GM23338 (cell line): ENCODE data around the gene SERPINB12. TPM values are rescaled to one million over a fixed set of nuclear protein-coding genes. Genes with fewer than 3 reads are reported as not detected.

Experiments
- ATAC-seq: fragments of 200-7000 bp; cut with Tn5 transposase; 3 replicates; pipeline ENCODE4 v1.9.1; 2020
- DNase-seq: peaks from one replicate; pipeline ENCODE4 v3.0.0-alpha.2; 2015; ENCODE audit warnings: low spot score
- H2AFZ ChIP-seq: fragments of 200-600 bp; sonication (generic); 2 replicates; pipeline ENCODE4 v1.8.0; 2016; ENCODE audit warnings: antibody characterized with exemption, mild to moderate bottlenecking, moderate library complexity
- H3F3A ChIP-seq: fragments of 200-600 bp; sonication (generic); replicated peaks from 2 replicates; pipeline ENCODE4 v1.8.0; 2017; ENCODE audit warnings: antibody characterized with exemption, mixed run types, low read depth
- H3K27ac ChIP-seq: fragments of 200-600 bp; sonication (generic); 2 replicates; pipeline ENCODE4 v1.6.1; 2016; ENCODE audit warnings: low read depth
- H3K27me3 ChIP-seq: fragments of 200-600 bp; sonication (generic); 2 replicates; pipeline ENCODE4 v1.8.0; 2016; ENCODE audit warnings: mild to moderate bottlenecking, mixed run types, moderate library complexity; ENCODE audit not compliant: insufficient read depth
- H3K36me3 ChIP-seq: fragments of 200-600 bp; sonication (generic); 2 replicates; pipeline ENCODE4 v1.8.0; 2016; ENCODE audit warnings: mild to moderate bottlenecking; ENCODE audit not compliant: insufficient read depth
- H3K4me1 ChIP-seq: fragments of 200-600 bp; sonication (generic); 2 replicates; pipeline ENCODE4 v1.8.0; 2016; ENCODE audit warnings: mild to moderate bottlenecking, moderate library complexity; ENCODE audit not compliant: insufficient read depth
- H3K4me2 ChIP-seq: fragments of 200-600 bp; sonication (generic); 2 replicates; pipeline ENCODE4 v1.7.1; 2017; ENCODE audit warnings: mixed run types
- H3K4me3 ChIP-seq: fragments of 200-600 bp; sonication (generic); 2 replicates; pipeline ENCODE4 v1.6.1; 2016; ENCODE audit warnings: mixed run types
- H3K79me2 ChIP-seq: fragments of 200-600 bp; sonication (generic); replicated peaks from 2 replicates; pipeline ENCODE4 v1.8.0; 2017; ENCODE audit warnings: mild to moderate bottlenecking; ENCODE audit not compliant: insufficient read depth
- H3K9me2 ChIP-seq: fragments of 200-600 bp; sonication (generic); 2 replicates; pipeline ENCODE4 v1.8.0; 2017; ENCODE audit not compliant: insufficient read depth
- H4K20me1 ChIP-seq: fragments of 200-600 bp; sonication (generic); replicated peaks from 2 replicates; pipeline ENCODE4 v1.8.0; 2017; ENCODE audit warnings: mild to moderate bottlenecking; ENCODE audit not compliant: insufficient read depth
- H3K27ac Mint-ChIP-seq: 2 replicates; pipeline ENCODE4 v1.8.0; 2020; ENCODE audit warnings: inconsistent platforms, mild to moderate bottlenecking, moderate library complexity, mixed read lengths
- H3K27me3 Mint-ChIP-seq: 3 replicates; pipeline ENCODE4 v1.8.0; 2022; ENCODE audit warnings: low read depth, mild to moderate bottlenecking, moderate library complexity, mixed read lengths, inconsistent platforms; ENCODE audit not compliant: insufficient read depth, poor library complexity
- H3K36me3 Mint-ChIP-seq: 3 replicates; pipeline ENCODE4 v1.8.0; 2021; ENCODE audit warnings: low read depth, mild to moderate bottlenecking, inconsistent platforms, moderate library complexity, mixed read lengths
- H3K4me1 Mint-ChIP-seq: 3 replicates; pipeline ENCODE4 v1.8.0; 2020; ENCODE audit warnings: mild to moderate bottlenecking, inconsistent platforms, mixed read lengths
- H3K4me3 Mint-ChIP-seq: 3 replicates; pipeline ENCODE4 v1.8.0; 2021; ENCODE audit warnings: moderate library complexity, mild to moderate bottlenecking, inconsistent platforms, mixed read lengths
- H3K9me3 Mint-ChIP-seq: 3 replicates; pipeline ENCODE4 v1.8.0; 2020; ENCODE audit warnings: moderate library complexity, mild to moderate bottlenecking, inconsistent platforms, mixed read lengths
- CREB1 ChIP-seq: fragments of 250-450 bp; sonication (Bioruptor Pico); IDR thresholded peaks from 2 replicates; pipeline ENCODE4 v1.5.0; 2020; ENCODE audit warnings: low read depth, mild to moderate bottlenecking, moderate library complexity
- EZH2 ChIP-seq: fragments of 200-600 bp; sonication (generic); IDR thresholded peaks from one replicate; pipeline ENCODE4 v1.8.0; 2017; ENCODE audit warnings: antibody characterized with exemption, mild to moderate bottlenecking, low read depth; ENCODE audit not compliant: unreplicated experiment
- EZH2phosphoT487 ChIP-seq: fragments of 200-600 bp; sonication (generic); IDR thresholded peaks from one replicate; pipeline ENCODE4 v1.8.1; 2018; ENCODE audit warnings: antibody characterized with exemption; ENCODE audit not compliant: unreplicated experiment
- JUNB ChIP-seq: IDR thresholded peaks from one replicate; pipeline ENCODE4 v1.6.1; 2016; ENCODE audit warnings: antibody characterized with exemption; ENCODE audit not compliant: unreplicated experiment
- POLR2AphosphoS5 ChIP-seq: IDR thresholded peaks from 2 replicates; pipeline ENCODE4 v1.6.1; 2016; ENCODE audit warnings: antibody characterized with exemption, low read depth
- STAT1 ChIP-seq: IDR thresholded peaks from one replicate; pipeline ENCODE4 v1.6.1; 2016; ENCODE audit warnings: antibody characterized with exemption; ENCODE audit not compliant: unreplicated experiment
- ZNF114 ChIP-seq: fragments of 250-450 bp; sonication (Bioruptor Pico); IDR thresholded peaks from 2 replicates; pipeline ENCODE4 v1.5.0; 2020; ENCODE audit warnings: mild to moderate bottlenecking, moderate library complexity
- ZNF331 ChIP-seq: fragments of 250-450 bp; sonication (Bioruptor Pico); IDR thresholded peaks from 2 replicates; pipeline ENCODE4 v1.5.0; 2020; ENCODE audit warnings: low read depth, mild to moderate bottlenecking, moderate library complexity
- polyA plus RNA-seq: library from polyadenylated mRNA; unstranded; fragments of >200 nt; fragmentation: Nextera tagmentation; extraction: Ambion mirVana; gene quantifications from 2 replicates; pipeline ENCODE4 v1.2.1, GENCODE V29; 2016
- total RNA-seq: library from RNA; depleted of rRNA; stranded (reverse); fragments of >200 nt; shearing (Covaris generic); gene quantifications from 2 replicates; pipeline ENCODE4 v1.2.3, GENCODE V29; 2014
- TF ChIP-seq, protein P1 (sequence below): fragments of 250-450 bp; sonication (Bioruptor Pico); IDR thresholded peaks from 2 replicates; pipeline ENCODE4 v1.5.0; 2020; ENCODE audit warnings: mild to moderate bottlenecking, moderate library complexity
- TF ChIP-seq, protein P2 (sequence below), 2 experiments: fragments of 200-600 bp in 1 of 2; sonication (generic) in 1 of 2; conservative IDR thresholded peaks; 2 replicates each; pipeline versions ENCODE4 v1.5.1 to v1.6.1; 2016 to 2017; ENCODE audit warnings: antibody characterized with exemption in 2 of 2, low read depth in 2 of 2, mild to moderate bottlenecking in 2 of 2, moderate library complexity in 1 of 2
- TF ChIP-seq, protein P3 (sequence below): IDR thresholded peaks from 2 replicates; pipeline ENCODE4 v1.6.1; 2016; ENCODE audit warnings: antibody characterized with exemption
- TF ChIP-seq, protein P4 (sequence below): IDR thresholded peaks from one replicate; pipeline ENCODE4 v1.6.1; 2018; ENCODE audit warnings: antibody characterized with exemption; ENCODE audit not compliant: unreplicated experiment

The SERPINB12 gene
- total and polyA plus RNA-seq, 2 experiments from 2014 or later, result not detected

DNA sequence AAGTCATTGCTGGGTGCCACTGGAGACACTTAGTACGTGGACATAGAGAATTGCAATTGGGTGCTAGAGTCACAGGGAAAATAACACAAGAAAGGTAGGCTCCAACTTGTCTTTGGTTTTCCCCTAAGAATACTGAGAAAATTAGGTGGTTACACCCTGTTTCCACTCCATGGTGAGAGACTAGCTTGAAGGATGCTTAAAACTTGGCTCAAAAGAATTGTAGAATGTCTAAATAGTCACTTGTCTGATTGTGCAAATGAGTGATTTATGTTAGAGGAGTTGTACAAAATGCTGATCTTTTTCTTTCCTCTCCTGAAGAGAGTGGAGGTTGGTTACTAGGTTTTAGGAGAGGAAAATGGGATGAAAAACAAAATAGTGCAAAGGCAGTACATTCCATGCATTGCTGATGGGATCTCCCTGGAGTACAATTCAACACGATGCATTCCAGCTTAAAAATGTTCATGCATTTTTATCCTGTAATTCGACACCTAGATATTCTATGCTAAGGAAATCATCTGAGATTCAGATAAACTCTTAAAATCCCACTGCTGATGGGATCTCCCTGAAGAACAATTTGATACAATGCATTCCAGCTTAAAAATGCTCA, 2.2 kb upstream of the SERPINB12 start (continued):
- TF ChIP-seq, protein P1, sequence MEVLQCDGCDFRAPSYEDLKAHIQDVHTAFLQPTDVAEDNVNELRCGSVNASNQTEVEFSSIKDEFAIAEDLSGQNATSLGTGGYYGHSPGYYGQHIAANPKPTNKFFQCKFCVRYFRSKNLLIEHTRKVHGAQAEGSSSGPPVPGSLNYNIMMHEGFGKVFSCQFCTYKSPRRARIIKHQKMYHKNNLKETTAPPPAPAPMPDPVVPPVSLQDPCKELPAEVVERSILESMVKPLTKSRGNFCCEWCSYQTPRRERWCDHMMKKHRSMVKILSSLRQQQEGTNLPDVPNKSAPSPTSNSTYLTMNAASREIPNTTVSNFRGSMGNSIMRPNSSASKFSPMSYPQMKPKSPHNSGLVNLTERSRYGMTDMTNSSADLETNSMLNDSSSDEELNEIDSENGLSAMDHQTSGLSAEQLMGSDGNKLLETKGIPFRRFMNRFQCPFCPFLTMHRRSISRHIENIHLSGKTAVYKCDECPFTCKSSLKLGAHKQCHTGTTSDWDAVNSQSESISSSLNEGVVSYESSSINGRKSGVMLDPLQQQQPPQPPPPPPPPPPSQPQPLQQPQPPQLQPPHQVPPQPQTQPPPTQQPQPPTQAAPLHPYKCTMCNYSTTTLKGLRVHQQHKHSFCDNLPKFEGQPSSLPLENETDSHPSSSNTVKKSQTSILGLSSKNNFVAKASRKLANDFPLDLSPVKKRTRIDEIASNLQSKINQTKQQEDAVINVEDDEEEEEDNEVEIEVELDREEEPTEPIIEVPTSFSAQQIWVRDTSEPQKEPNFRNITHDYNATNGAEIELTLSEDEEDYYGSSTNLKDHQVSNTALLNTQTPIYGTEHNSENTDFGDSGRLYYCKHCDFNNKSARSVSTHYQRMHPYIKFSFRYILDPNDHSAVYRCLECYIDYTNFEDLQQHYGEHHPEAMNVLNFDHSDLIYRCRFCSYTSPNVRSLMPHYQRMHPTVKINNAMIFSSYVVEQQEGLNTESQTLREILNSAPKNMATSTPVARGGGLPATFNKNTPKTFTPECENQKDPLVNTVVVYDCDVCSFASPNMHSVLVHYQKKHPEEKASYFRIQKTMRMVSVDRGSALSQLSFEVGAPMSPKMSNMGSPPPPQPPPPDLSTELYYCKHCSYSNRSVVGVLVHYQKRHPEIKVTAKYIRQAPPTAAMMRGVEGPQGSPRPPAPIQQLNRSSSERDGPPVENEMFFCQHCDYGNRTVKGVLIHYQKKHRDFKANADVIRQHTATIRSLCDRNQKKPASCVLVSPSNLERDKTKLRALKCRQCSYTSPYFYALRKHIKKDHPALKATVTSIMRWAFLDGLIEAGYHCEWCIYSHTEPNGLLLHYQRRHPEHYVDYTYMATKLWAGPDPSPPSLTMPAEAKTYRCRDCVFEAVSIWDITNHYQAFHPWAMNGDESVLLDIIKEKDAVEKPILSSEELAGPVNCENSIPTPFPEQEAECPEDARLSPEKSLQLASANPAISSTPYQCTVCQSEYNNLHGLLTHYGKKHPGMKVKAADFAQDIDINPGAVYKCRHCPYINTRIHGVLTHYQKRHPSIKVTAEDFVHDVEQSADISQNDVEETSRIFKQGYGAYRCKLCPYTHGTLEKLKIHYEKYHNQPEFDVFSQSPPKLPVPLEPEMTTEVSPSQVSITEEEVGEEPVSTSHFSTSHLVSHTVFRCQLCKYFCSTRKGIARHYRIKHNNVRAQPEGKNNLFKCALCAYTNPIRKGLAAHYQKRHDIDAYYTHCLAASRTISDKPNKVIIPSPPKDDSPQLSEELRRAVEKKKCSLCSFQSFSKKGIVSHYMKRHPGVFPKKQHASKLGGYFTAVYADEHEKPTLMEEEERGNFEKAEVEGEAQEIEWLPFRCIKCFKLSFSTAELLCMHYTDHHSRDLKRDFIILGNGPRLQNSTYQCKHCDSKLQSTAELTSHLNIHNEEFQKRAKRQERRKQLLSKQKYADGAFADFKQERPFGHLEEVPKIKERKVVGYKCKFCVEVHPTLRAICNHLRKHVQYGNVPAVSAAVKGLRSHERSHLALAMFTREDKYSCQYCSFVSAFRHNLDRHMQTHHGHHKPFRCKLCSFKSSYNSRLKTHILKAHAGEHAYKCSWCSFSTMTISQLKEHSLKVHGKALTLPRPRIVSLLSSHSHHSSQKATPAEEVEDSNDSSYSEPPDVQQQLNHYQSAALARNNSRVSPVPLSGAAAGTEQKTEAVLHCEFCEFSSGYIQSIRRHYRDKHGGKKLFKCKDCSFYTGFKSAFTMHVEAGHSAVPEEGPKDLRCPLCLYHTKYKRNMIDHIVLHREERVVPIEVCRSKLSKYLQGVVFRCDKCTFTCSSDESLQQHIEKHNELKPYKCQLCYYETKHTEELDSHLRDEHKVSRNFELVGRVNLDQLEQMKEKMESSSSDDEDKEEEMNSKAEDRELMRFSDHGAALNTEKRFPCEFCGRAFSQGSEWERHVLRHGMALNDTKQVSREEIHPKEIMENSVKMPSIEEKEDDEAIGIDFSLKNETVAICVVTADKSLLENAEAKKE (CRISPR knock-in tag), result no peak
- TF ChIP-seq STAT1 (no peak), CREB1 (CRISPR knock-in tag) (no peak), EZH2 (no peak), EZH2phosphoT487 (no peak), ZNF114 (CRISPR knock-in tag) (no peak)
- TF ChIP-seq, protein P2, sequence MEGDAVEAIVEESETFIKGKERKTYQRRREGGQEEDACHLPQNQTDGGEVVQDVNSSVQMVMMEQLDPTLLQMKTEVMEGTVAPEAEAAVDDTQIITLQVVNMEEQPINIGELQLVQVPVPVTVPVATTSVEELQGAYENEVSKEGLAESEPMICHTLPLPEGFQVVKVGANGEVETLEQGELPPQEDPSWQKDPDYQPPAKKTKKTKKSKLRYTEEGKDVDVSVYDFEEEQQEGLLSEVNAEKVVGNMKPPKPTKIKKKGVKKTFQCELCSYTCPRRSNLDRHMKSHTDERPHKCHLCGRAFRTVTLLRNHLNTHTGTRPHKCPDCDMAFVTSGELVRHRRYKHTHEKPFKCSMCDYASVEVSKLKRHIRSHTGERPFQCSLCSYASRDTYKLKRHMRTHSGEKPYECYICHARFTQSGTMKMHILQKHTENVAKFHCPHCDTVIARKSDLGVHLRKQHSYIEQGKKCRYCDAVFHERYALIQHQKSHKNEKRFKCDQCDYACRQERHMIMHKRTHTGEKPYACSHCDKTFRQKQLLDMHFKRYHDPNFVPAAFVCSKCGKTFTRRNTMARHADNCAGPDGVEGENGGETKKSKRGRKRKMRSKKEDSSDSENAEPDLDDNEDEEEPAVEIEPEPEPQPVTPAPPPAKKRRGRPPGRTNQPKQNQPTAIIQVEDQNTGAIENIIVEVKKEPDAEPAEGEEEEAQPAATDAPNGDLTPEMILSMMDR (conservative IDR thresholded peaks at IDR 0.05; ENCODE audit: low read depth in 2 of 2), result no peak

DNA sequence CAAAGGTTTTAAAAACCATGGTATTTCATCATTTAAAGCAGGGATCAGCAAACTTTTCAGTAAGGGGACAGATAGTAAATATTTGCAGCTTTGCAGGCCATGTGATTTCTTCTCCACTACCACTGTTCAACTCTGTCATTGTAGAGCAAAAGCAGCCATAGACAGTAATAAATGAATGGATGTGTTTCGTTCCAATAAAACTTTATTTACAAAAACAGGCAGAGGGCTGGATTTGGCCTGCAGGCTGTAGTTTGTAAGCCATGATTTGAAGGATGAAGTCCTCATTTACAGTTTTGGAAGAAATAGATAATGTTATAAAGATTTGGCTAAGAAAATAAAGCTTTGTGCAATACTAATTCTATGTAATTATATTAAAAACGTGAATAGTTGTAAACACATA, 1.8 kb downstream of the SERPINB12 start:
- no peaks in the 10 kb centered on the region for H3K79me2 ChIP-seq
- no peak overlapping the region for H3K27ac ChIP-seq
- no peak for DNase-seq
- H3K4me3 Mint-ChIP-seq, result no peak overlapping the region
- no peaks in the 10 kb centered on the region for H3K36me3 Mint-ChIP-seq
- H4K20me1 ChIP-seq, result no peaks in the 10 kb centered on the region
- H3K27me3 Mint-ChIP-seq, result peaks cover 2% of the 10 kb centered on the region
- no peak for ATAC-seq
- no peaks in the 10 kb centered on the region for H3K9me3 Mint-ChIP-seq
- no peaks in the 10 kb centered on the region for H3K27me3 ChIP-seq
- no peak overlapping the region for H3K4me3 ChIP-seq
- H3F3A ChIP-seq, result no peaks in the 10 kb centered on the region
- no peak overlapping the region for H3K4me2 ChIP-seq
- H3K4me1 Mint-ChIP-seq, result peaks cover 13% of the 10 kb centered on the region
- H3K9me2 ChIP-seq, result peaks cover 3% of the 10 kb centered on the region; the same call in 1 of the 2 replicates
- no peaks in the 10 kb centered on the region for H3K4me1 ChIP-seq
- H2AFZ ChIP-seq, result no peak overlapping the region
- H3K27ac Mint-ChIP-seq, result no peak overlapping the region
- H3K36me3 ChIP-seq, result no peaks in the 10 kb centered on the region
- TF ChIP-seq, protein P3, sequence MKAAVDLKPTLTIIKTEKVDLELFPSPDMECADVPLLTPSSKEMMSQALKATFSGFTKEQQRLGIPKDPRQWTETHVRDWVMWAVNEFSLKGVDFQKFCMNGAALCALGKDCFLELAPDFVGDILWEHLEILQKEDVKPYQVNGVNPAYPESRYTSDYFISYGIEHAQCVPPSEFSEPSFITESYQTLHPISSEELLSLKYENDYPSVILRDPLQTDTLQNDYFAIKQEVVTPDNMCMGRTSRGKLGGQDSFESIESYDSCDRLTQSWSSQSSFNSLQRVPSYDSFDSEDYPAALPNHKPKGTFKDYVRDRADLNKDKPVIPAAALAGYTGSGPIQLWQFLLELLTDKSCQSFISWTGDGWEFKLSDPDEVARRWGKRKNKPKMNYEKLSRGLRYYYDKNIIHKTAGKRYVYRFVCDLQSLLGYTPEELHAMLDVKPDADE, result no peak
- no peak for TF ChIP-seq EZH2phosphoT487
- TF ChIP-seq, protein P4, sequence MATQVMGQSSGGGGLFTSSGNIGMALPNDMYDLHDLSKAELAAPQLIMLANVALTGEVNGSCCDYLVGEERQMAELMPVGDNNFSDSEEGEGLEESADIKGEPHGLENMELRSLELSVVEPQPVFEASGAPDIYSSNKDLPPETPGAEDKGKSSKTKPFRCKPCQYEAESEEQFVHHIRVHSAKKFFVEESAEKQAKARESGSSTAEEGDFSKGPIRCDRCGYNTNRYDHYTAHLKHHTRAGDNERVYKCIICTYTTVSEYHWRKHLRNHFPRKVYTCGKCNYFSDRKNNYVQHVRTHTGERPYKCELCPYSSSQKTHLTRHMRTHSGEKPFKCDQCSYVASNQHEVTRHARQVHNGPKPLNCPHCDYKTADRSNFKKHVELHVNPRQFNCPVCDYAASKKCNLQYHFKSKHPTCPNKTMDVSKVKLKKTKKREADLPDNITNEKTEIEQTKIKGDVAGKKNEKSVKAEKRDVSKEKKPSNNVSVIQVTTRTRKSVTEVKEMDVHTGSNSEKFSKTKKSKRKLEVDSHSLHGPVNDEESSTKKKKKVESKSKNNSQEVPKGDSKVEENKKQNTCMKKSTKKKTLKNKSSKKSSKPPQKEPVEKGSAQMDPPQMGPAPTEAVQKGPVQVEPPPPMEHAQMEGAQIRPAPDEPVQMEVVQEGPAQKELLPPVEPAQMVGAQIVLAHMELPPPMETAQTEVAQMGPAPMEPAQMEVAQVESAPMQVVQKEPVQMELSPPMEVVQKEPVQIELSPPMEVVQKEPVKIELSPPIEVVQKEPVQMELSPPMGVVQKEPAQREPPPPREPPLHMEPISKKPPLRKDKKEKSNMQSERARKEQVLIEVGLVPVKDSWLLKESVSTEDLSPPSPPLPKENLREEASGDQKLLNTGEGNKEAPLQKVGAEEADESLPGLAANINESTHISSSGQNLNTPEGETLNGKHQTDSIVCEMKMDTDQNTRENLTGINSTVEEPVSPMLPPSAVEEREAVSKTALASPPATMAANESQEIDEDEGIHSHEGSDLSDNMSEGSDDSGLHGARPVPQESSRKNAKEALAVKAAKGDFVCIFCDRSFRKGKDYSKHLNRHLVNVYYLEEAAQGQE, result no peak
- no peak for TF ChIP-seq EZH2
- TF ChIP-seq ZNF114 (CRISPR knock-in tag), result no peak
- no peak for TF ChIP-seq CREB1 (CRISPR knock-in tag)
- TF ChIP-seq JUNB, result no peak
- TF ChIP-seq STAT1, result no peak
- TF ChIP-seq ZNF331 (CRISPR knock-in tag), result no peak
- TF ChIP-seq POLR2AphosphoS5, result no peak
